ENCODE data around the gene JMJD6. TPM values are rescaled to one million over a fixed set of nuclear protein-coding genes. Genes with fewer than 3 reads are reported as not detected.

The JMJD6 gene
- total RNA-seq, 2 experiments from 2014 or later = 60.6 to 72.8 TPM

- ATAC-seq = no peak
- no peaks in the 10 kb centered on the region for H3K36me3 Mint-ChIP-seq
- DNase-seq = no peak
- H3K4me3 Mint-ChIP-seq = no peak overlapping the region
- CTCF ChIA-PET = interaction anchor here (0.6 to 1.8 kb wide), 4 partner anchors 16 to 139 kb away, joined by 3 to 9 read pairs (median 4); no protein-coding TSS in a partner anchor
- H3K27ac Mint-ChIP-seq = no peak overlapping the region
- no peaks in the 10 kb centered on the region for H3K9me3 Mint-ChIP-seq (ENCODE audit: low read depth)
- H3K27me3 Mint-ChIP-seq = no peaks in the 10 kb centered on the region
- peaks cover 37% of the 10 kb centered on the region for H3K4me1 Mint-ChIP-seq
Observed at GRCh38 chr17:76696763-76697701, 29.4 kb downstream of the JMJD6 start.

GRCh38 chr17:76695059-76695831 lies 31.2 kb downstream of the JMJD6 start:
- H3K9me3 Mint-ChIP-seq (ENCODE audit: low read depth) = no peaks in the 10 kb centered on the region
- no peak overlapping the region for H3K4me3 Mint-ChIP-seq
- ATAC-seq = no peak
- no peaks in the 10 kb centered on the region for H3K36me3 Mint-ChIP-seq
- CTCF ChIA-PET = interaction anchor here (0.7 to 1.4 kb wide), 3 partner anchors 13 to 172 kb away, joined by 3 to 9 read pairs (median 5); no protein-coding TSS in a partner anchor
- DNase-seq = no peak
- H3K27ac Mint-ChIP-seq = no peak overlapping the region
- H3K4me1 Mint-ChIP-seq = peaks cover 31% of the 10 kb centered on the region
- H3K27me3 Mint-ChIP-seq = no peaks in the 10 kb centered on the region

GRCh38 chr17:76691379-76692191 lies 34.8 kb downstream of the JMJD6 start:
- Mint-ChIP-seq H3K36me3 (no peaks in the 10 kb centered on the region), H3K4me3 (no peak overlapping the region), H3K4me1 (peaks cover 14% of the 10 kb centered on the region), H3K27ac (no peak overlapping the region), H3K27me3 (no peaks in the 10 kb centered on the region), H3K9me3 (ENCODE audit: low read depth) (no peaks in the 10 kb centered on the region)
- no peak for ATAC-seq
- CTCF ChIA-PET = interaction anchor here (2.2 kb wide), 1 partner anchor 10 kb away, joined by 6 read pairs; no protein-coding TSS in a partner anchor
- DNase-seq = no peak

- no peaks in the 10 kb centered on the region for H3K36me3 Mint-ChIP-seq
- CTCF ChIA-PET = interaction anchor here (2.2 kb wide), 1 partner anchor 9 kb away, joined by 6 read pairs; no protein-coding TSS in a partner anchor
- H3K9me3 Mint-ChIP-seq (ENCODE audit: low read depth) = no peaks in the 10 kb centered on the region
- H3K27ac Mint-ChIP-seq = no peak overlapping the region
- H3K27me3 Mint-ChIP-seq = no peaks in the 10 kb centered on the region
- no peak overlapping the region for H3K4me3 Mint-ChIP-seq
- ATAC-seq = no peak
- H3K4me1 Mint-ChIP-seq = peaks cover 8% of the 10 kb centered on the region
- no peak for DNase-seq
Observed at GRCh38 chr17:76690596-76691280, 35.7 kb downstream of the JMJD6 start.

GRCh38 chr17:76689859-76690258 lies 36.5 kb downstream of the JMJD6 start:
- Mint-ChIP-seq H3K27ac (no peak overlapping the region), H3K36me3 (no peaks in the 10 kb centered on the region), H3K27me3 (no peaks in the 10 kb centered on the region), H3K9me3 (ENCODE audit: low read depth) (no peaks in the 10 kb centered on the region), H3K4me1 (no peaks in the 10 kb centered on the region), H3K4me3 (no peak overlapping the region)
- ATAC-seq = no peak
- CTCF ChIA-PET = interaction anchor here (0.9 to 2.2 kb wide), 2 partner anchors 8 to 176 kb away, joined by 4 to 6 read pairs; no protein-coding TSS in a partner anchor
- DNase-seq = no peak

GRCh38 chr17:76688165-76688622 lies 38.2 kb downstream of the JMJD6 start:
- no peaks in the 10 kb centered on the region for H3K36me3 Mint-ChIP-seq
- no peaks in the 10 kb centered on the region for H3K9me3 Mint-ChIP-seq (ENCODE audit: low read depth)
- H3K4me3 Mint-ChIP-seq = no peak overlapping the region
- no peaks in the 10 kb centered on the region for H3K27me3 Mint-ChIP-seq
- CTCF ChIA-PET = interaction anchor here (0.7 to 1.0 kb wide), 2 partner anchors 34 to 64 kb away, joined by 3 read pairs; no protein-coding TSS in a partner anchor
- no peak for DNase-seq
- ATAC-seq = no peak
- H3K27ac Mint-ChIP-seq = no peak overlapping the region
- H3K4me1 Mint-ChIP-seq = no peaks in the 10 kb centered on the region

- H3K27me3 Mint-ChIP-seq = no peaks in the 10 kb centered on the region
- no peak for ATAC-seq
- CTCF ChIA-PET = no interaction called here
- H3K4me3 Mint-ChIP-seq = no peak overlapping the region
- no peaks in the 10 kb centered on the region for H3K9me3 Mint-ChIP-seq (ENCODE audit: low read depth)
- peaks cover 3% of the 10 kb centered on the region for H3K4me1 Mint-ChIP-seq
- H3K36me3 Mint-ChIP-seq = no peaks in the 10 kb centered on the region
- H3K27ac Mint-ChIP-seq = no peak overlapping the region
- DNase-seq = no peak
Observed at GRCh38 chr17:76687298-76688164, 38.9 kb downstream of the JMJD6 start.

- Mint-ChIP-seq H3K36me3 (no peaks in the 10 kb centered on the region), H3K4me3 (no peak overlapping the region), H3K4me1 (peaks cover 8% of the 10 kb centered on the region), H3K9me3 (ENCODE audit: low read depth) (no peaks in the 10 kb centered on the region), H3K27me3 (no peaks in the 10 kb centered on the region), H3K27ac (no peak overlapping the region)
- CTCF ChIA-PET = interaction anchor here (0.7 to 1.8 kb wide), 2 partner anchors 15 to 27 kb away, joined by 3 to 4 read pairs; no protein-coding TSS in a partner anchor
- DNase-seq = no peak
- ATAC-seq = no peak
Observed at GRCh38 chr17:76686538-76687297, 39.7 kb downstream of the JMJD6 start.

GRCh38 chr17:76685846-76686245 lies 40.6 kb downstream of the JMJD6 start:
- H3K4me1 Mint-ChIP-seq = peaks cover 12% of the 10 kb centered on the region
- H3K9me3 Mint-ChIP-seq (ENCODE audit: low read depth) = no peaks in the 10 kb centered on the region
- H3K27ac Mint-ChIP-seq = no peak overlapping the region
- H3K4me3 Mint-ChIP-seq = no peak overlapping the region
- CTCF ChIA-PET = interaction anchor here (0.6 to 1.8 kb wide), 4 partner anchors 13 to 62 kb away, joined by 3 to 9 read pairs (median 4); no protein-coding TSS in a partner anchor
- no peak for ATAC-seq
- DNase-seq = no peak
- no peaks in the 10 kb centered on the region for H3K27me3 Mint-ChIP-seq
- H3K36me3 Mint-ChIP-seq = no peaks in the 10 kb centered on the region

GRCh38 chr17:76685366-76685765 lies 41.0 kb downstream of the JMJD6 start:
- Mint-ChIP-seq H3K4me3 (no peak overlapping the region), H3K27ac (no peak overlapping the region), H3K4me1 (peaks cover 12% of the 10 kb centered on the region), H3K27me3 (no peaks in the 10 kb centered on the region), H3K9me3 (ENCODE audit: low read depth) (no peaks in the 10 kb centered on the region), H3K36me3 (no peaks in the 10 kb centered on the region)
- CTCF ChIA-PET = interaction anchor here (0.6 to 1.8 kb wide), 4 partner anchors 14 to 61 kb away, joined by 3 to 9 read pairs (median 4); no protein-coding TSS in a partner anchor
- ATAC-seq = no peak
- no peak for DNase-seq

- ATAC-seq (no peak), DNase-seq (no peak)
- Mint-ChIP-seq H3K27me3 (no peaks in the 10 kb centered on the region), H3K4me3 (no peak overlapping the region), H3K36me3 (no peaks in the 10 kb centered on the region), H3K9me3 (ENCODE audit: low read depth) (no peaks in the 10 kb centered on the region), H3K4me1 (peaks cover 12% of the 10 kb centered on the region), H3K27ac (no peak overlapping the region)
- CTCF ChIA-PET = interaction anchor here (0.8 to 1.8 kb wide), 3 partner anchors 13 to 61 kb away, joined by 3 to 4 read pairs (median 4); no protein-coding TSS in a partner anchor
Observed at GRCh38 chr17:76684756-76685155, 41.6 kb downstream of the JMJD6 start.
